GM23248 (cell line): ENCODE results near the gene SLC28A3.

Experiments
- EZH2 ChIP-seq: fragments of 200-600 bp; sonication (generic); IDR thresholded peaks from 2 replicates; pipeline ENCODE4 v1.6.1; 2018; ENCODE audit warnings: antibody characterized with exemption, mild to moderate bottlenecking; ENCODE audit not compliant: insufficient read depth, poor library complexity, severe bottlenecking
- EZH2phosphoT487 ChIP-seq: fragments of 200-600 bp; sonication (generic); IDR thresholded peaks from 2 replicates; pipeline ENCODE4 v1.6.1; 2018; ENCODE audit warnings: antibody characterized with exemption, moderate library complexity, mild to moderate bottlenecking, low read depth; ENCODE audit not compliant: insufficient read depth

DNA sequence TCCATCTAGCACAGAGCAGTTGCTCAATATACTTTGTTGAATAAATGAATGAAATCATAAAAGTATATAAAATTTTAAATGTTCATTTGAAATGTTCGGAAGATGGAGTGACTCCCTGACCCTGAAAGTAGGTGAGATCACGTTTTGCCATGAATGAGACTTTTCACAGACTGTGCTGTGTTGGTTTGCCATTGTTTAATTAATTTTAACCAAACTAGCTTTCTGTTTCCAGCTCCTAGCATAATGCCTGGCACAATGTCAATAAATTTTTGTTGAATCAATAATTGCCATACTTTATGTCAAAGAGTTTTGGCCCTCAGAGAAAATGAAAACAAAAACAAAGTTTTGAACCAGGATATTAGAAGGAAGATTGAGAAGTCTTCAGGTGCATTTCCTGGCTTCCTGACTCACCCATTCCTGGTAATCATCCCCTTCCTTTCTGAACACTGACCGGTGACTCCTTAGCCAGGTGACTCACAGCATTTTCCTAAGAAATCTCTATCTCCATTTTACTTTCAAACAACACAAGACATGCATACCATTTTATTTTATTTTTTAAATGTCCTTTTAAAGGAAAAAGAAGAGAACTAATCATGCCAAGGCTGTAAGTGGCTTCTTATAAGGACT lies 15.1 kb downstream of the SLC28A3 start:
- no peak for TF ChIP-seq EZH2
- no peak for TF ChIP-seq EZH2phosphoT487
